Measurements from ENCODE around the gene KCNH1. TPM values are rescaled to one million over a fixed set of nuclear protein-coding genes. Genes with fewer than 3 reads are reported as not detected.

KCNH1 gene
- total and polyA plus RNA-seq, 4 donors: not detected

- no peak for TF ChIP-seq ZBTB33 (IDR thresholded peaks at IDR 0.05)
- no peak for TF ChIP-seq HNF4A (conservative IDR thresholded peaks at IDR 0.05)
Observed at GRCh38 chr1:210748796-210749195, 385.2 kb downstream of the KCNH1 start (continued).

- 85% methylated on average over 6 of the region's 6 CpGs for WGBS
- Histone ChIP-seq H3K4me1 (ENCODE audit: control insufficient read depth in 4 of 4, insufficient read depth in 4 of 4, low read length in 3 of 4) (no peaks in the 10 kb centered on the region), H3K36me3 (ENCODE audit: control insufficient read depth in 4 of 4, insufficient read depth in 3 of 4, low read depth in 1 of 4, low read length in 3 of 4) (no peaks in the 10 kb centered on the region)
Observed at GRCh38 chr1:210747890-210748289, 386.1 kb downstream of the KCNH1 start.

GRCh38 chr1:210747112-210747511 is 386.8 kb downstream of the KCNH1 start:
- no peak overlapping the region for H3K27ac ChIP-seq (ENCODE audit: low read depth in 1 of 2, low read length in 2 of 2)
- no peaks in the 10 kb centered on the region for H3K4me1 ChIP-seq (ENCODE audit: control insufficient read depth in 4 of 4, insufficient read depth in 4 of 4, low read length in 3 of 4)
- DNase-seq (ENCODE audit: low spot score): no peak
- H3K36me3 ChIP-seq (ENCODE audit: control insufficient read depth in 4 of 4, insufficient read depth in 3 of 4, low read depth in 1 of 4, low read length in 3 of 4): no peaks in the 10 kb centered on the region
- no peak overlapping the region for H3K4me3 ChIP-seq (ENCODE audit: low read depth in 1 of 3, low read length in 3 of 3)
- H3K27me3 ChIP-seq (ENCODE audit: control insufficient read depth in 4 of 4, insufficient read depth in 4 of 4, low read length in 3 of 4): no peaks in the 10 kb centered on the region
- 84% methylated on average over 3 of the region's 3 CpGs for WGBS
- no peaks in the 10 kb centered on the region for H3K9me3 ChIP-seq (ENCODE audit: control insufficient read depth in 4 of 4, low read length in 3 of 4)
- no peak overlapping the region for H3K9ac ChIP-seq (ENCODE audit: low read depth in 1 of 2, low read length in 2 of 2)
- TF ChIP-seq HNF4A (conservative IDR thresholded peaks at IDR 0.05): no peak
- TF ChIP-seq ATF3 (IDR thresholded peaks at IDR 0.05): no peak
- TF ChIP-seq HNF4G (IDR thresholded peaks at IDR 0.05): no peak
- TF ChIP-seq ZBTB33 (IDR thresholded peaks at IDR 0.05): no peak
- TF ChIP-seq SP1 (IDR thresholded peaks at IDR 0.05): no peak
- no peak for TF ChIP-seq CTCF (IDR thresholded peaks at IDR 0.05; ENCODE audit: low read depth, low read length, missing input control)
- no peak for TF ChIP-seq GABPA (IDR thresholded peaks at IDR 0.05 in 1 of 2, conservative IDR thresholded peaks at IDR 0.05 in 1 of 2)
- TF ChIP-seq EGR1 (IDR thresholded peaks at IDR 0.05; ENCODE audit: low read depth in 2 of 2): no peak
- TF ChIP-seq RAD21 (IDR thresholded peaks at IDR 0.05): no peak
- no peak for TF ChIP-seq TAF1 (conservative IDR thresholded peaks at IDR 0.05)
- no peak for TF ChIP-seq YY1 (IDR thresholded peaks at IDR 0.05)
- TF ChIP-seq RXRA (IDR thresholded peaks at IDR 0.05): no peak

More at GRCh38 chr1:210747890-210748289, 386.1 kb downstream of the KCNH1 start:
- Histone ChIP-seq H3K9ac (ENCODE audit: low read depth in 1 of 2, low read length in 2 of 2) (no peak overlapping the region), H3K27ac (ENCODE audit: low read depth in 1 of 2, low read length in 2 of 2) (no peak overlapping the region), H3K4me3 (ENCODE audit: low read depth in 1 of 3, low read length in 3 of 3) (no peak overlapping the region), H3K9me3 (ENCODE audit: control insufficient read depth in 4 of 4, low read length in 3 of 4) (no peaks in the 10 kb centered on the region), H3K27me3 (ENCODE audit: control insufficient read depth in 4 of 4, insufficient read depth in 4 of 4, low read length in 3 of 4) (no peaks in the 10 kb centered on the region)
- no peak for TF ChIP-seq JUND (IDR thresholded peaks at IDR 0.05)
- no peak for TF ChIP-seq RAD21 (IDR thresholded peaks at IDR 0.05)
- no peak for TF ChIP-seq MAX (IDR thresholded peaks at IDR 0.05)
- no peak for TF ChIP-seq YY1 (IDR thresholded peaks at IDR 0.05)
- no peak for TF ChIP-seq FOXA1 (IDR thresholded peaks at IDR 0.05)
- no peak for TF ChIP-seq ATF3 (IDR thresholded peaks at IDR 0.05)
- no peak for DNase-seq (ENCODE audit: low spot score)
